GM18951 (cell line): ENCODE results near the gene GNAO1.

Experiments used
- POLR2A ChIP-seq: IDR thresholded peaks from 4 replicates; pipeline ENCODE4 v1.6.1; 2011; ENCODE audit warnings: mild to moderate bottlenecking; ENCODE audit not compliant: insufficient read length, insufficient read depth; ENCODE audit errors: extremely low read depth
- in situ Hi-C: fragments of 300-500 bp; cut with MboI; formaldehyde crosslinking; loops from one replicate; pipeline ENCODE4 v1.12.0; 2022; ENCODE audit warnings: low sequenced_read_pairs, mixed read lengths, inconsistent platforms; ENCODE audit not compliant: unreplicated experiment

Gene GNAO1

DNA sequence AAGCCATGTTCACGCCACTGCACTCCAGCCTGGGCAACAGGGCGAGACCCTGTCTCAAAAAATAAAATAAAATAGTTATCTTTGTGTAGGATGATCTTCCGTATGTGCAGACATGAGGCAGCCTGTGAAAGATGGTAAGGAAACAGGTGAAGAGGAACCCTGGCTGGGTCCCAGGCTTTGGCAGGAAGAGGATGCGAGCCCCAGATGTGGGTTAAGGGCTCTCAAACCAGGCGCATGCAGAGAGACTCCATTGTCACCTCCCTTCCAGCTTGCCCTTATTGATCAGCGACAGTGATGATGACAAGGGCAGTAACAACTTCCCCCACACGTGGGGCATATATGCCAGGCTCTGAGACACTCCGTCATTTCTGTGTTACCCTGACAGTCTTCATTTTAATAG lies 106.8 kb downstream of the GNAO1 start:
- no peak for TF ChIP-seq POLR2A
- in situ Hi-C loops, result no loop called here

DNA sequence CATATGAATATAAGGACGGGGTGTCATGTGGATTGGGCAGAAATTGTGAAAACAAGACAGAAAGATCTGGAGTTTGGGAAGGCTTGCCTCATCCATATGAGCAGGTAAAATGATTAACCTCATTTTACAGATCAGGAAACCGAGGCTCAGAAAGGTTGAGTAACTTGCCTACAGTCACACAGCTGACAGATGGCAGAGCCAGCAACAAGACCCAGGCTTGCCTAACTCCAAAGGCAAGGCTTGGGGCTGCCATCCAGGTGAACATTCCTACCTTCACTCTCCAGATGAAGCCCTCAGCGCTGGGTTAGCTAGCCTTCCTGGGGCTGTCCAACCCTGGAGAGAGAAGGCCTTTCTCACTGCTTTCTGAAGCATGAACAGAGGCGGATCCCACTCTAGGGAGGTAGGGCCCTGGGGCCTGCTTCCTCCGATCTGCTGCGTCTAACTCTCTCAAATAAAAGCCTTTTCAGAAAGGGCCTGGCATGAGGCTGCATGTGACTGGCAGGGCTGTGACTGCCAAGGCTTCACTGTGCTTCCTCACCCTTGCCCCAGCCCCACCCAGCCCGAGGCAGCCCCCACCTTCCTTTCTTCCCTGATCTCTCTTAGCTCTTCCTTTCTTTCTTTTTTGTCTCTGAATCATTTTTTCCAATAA lies 107.8 kb downstream of the GNAO1 start:
- TF ChIP-seq POLR2A, result no peak
- in situ Hi-C loops, result no loop called here

DNA sequence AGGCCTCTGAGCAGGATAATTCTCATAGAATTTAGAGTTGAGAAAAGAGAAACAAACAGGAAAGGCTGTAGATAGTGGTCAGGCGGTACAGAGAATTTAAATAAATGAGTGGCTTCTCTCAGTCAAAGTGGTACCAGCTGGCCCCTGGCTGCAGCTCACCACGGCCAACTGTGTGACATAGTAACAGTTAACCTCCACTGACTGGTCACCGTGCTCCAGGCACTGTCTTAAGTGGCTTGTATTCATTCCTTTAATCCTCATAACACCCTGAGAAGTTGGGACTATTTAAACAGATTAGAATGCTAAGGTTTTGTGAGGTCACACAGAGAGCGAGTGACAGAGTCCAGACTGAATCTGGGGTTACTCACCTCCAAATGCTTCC lies 108.9 kb downstream of the GNAO1 start:
- no peak for TF ChIP-seq POLR2A
- in situ Hi-C loops, result no loop called here

DNA sequence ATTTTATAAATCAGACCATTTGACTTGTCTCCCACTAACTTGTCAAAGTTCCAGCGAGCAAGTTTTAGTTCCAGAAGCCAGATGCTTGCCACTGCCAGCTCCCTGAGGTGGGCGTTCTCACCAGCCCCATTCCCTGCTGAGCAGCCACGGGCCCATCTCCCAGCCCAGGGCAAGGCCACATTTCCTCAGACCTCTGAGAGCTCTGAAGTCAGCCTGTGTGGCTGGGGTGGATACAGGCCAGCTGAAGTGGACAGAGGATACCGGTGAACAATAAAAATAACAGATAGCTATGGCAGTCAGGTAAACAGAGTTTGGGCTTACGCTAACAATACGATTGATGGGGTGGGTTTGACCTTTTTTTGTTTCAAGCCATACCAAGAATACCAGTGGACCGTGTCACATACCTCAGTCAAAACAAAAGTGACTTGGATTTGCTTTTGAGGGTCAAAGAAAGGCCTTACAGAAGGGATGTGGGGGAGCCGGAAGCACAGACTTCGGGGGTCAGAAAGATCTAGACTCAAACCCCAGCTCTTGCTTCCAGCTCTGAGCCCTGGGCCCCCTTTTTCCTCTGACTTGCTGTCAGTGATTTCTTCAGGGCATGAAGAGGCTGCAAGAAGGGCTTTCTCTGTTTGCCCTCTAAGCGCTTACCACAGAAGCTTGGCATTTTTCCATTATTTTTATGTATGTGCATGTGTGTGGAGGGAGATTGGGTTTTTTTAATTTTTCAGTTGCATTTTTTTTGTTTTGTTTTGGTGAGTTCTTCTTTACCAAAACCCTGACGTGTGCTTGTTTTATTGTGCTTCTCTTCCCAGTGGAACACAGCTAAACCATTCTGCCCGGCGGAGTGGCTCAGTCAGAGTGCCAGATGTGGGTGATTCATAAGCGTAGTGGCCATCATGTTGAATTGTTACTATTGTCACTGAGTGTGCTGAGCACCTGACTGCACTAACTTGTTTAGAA lies 109.9 kb downstream of the GNAO1 start:
- no peak for TF ChIP-seq POLR2A

DNA sequence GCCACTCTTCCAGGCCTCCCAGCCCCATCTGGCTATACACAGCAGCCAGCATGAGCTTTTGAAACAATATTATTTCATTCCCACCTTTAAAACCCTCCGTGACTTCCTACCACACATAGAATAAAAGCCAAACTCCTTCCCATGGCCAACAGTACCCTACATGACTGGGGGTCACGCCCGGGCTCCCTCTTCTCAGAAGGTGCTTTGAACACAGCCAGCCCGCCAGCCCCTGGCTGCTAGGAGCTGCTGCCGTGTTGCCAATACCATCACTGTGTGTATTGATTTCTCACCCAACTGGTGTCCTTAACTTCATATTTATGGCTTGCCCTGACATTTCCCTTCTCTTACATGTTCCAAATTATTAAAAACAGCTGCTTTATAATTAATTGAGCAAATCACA lies 111.2 kb downstream of the GNAO1 start:
- in situ Hi-C loops, result no loop called here
- TF ChIP-seq POLR2A, result no peak

More for the DNA sequence above, 109.9 kb downstream of the GNAO1 start:
- in situ Hi-C loops, result no loop called here

DNA sequence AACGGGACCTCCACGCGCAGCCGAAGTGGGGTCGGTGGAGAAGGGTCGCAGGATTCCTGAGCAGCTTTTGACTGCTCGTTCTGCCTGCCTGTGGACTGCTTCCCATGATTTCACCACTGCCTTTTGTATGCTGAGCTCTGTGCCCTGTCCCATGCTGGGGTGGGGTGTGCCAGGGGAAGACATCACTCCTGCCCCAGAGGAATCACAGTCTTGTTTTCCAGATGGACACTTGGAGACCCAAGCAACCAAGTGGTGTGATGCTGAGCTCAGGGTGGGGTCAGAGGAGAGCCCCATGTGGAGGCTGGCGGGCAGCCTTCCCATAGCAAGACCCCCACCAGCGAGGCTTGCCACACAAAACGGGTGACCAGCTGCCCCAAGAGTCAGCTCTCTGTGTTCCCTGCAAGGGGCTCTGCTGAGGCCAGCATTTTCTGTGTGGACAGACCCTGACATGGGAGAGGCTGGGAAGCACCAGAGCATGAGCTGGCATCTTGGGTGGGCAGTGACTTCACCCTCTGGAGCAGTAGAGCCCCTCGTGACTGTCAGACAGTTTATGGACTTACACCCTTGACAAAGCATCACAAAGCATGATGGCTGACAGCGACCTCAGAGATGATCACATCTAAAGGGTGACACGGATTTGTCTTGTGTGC lies 111.9 kb downstream of the GNAO1 start:
- no peak for TF ChIP-seq POLR2A
- in situ Hi-C loops, result no loop called here

DNA sequence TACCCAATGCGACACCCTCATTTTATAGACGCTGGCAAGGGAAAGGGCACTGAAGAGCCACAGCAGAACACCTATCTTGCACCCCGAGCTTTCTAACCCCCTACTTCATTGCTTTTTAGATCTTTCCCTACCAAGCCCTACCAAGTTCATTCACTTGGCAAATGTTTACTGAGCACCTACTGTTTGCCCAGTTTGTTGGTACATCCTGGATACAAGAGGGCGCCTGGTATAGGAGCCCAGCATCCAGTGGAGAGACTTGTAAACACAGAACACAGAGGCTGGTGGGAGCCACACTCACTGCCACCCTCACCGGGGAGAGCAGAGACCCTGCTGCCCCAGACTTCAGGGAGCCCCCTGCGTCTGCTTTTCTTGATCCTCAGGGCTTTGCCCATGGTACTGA lies 112.6 kb downstream of the GNAO1 start:
- in situ Hi-C loops, result no loop called here
- no peak for TF ChIP-seq POLR2A

DNA sequence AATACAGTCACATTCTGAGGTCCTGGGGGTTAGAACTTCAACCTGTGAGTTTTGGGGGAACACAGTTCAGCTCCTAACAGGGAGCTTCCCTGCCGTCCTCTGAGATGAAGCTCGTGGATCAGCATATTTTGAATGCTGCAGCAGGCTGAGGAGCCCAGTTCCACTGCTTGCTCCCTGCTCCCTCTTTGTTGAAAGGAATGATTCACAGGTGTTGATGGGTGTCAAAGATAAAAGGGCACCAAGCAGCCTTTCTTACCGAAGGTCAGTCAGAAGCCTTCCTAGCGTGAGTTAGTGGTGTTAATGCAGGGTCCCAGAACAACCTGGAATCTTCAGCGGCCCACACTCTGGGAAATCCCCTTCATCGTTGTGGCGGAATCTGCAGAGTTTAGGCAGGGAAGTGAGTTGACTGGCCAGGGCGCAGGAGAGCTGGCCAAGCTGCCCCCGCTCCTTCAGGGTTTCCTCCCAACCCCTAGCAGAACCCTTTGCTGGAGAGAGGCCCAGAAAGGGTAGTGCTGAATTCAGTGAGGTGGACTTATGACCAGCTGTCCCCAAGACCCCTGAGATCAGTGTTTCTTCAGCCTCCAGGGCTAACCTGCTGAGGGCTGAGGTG lies 114.8 kb downstream of the GNAO1 start:
- in situ Hi-C loops, result no loop called here
- no peak for TF ChIP-seq POLR2A

DNA sequence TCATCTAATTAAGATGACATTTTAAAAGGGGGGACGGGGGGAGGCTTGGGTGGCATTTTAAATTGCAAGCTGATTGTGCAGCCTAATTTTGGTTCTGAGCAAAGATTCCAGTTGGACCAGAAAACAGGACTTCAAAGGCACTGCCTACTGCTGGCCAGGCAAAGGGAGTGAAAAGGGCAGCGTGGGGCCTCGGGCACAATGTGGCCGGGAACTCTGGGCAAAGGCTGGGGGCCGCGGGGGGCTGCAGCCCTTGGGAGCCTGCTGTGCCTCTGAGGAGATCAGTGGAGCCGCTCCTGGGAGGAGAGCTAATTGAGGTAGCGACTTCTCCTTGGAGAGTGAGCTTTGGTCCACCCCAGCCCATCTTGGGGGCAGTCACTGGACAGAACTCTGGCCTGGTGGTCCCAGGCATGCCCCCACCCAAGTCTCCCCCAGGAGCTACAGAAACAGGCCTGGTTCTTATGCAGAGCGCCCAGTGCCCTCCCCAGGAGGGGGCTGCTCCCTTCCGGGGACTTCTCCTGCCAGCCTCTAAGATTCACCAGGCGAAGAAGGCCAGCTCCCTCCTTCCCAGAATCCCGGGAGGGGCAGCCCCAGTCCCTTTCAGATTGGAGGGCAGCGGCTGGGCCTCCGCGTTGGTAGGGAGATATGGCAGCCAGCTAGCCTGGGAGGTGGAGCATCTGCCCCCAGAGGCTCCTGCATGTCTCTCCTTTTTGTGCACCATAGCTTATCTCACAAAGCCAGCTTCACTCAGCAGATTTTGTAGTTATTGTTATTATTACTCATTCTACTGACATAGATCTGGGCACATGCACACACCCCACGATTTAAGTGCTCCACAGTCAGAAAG lies 115.6 kb downstream of the GNAO1 start:
- in situ Hi-C loops, result no loop called here
- no peak for TF ChIP-seq POLR2A

DNA sequence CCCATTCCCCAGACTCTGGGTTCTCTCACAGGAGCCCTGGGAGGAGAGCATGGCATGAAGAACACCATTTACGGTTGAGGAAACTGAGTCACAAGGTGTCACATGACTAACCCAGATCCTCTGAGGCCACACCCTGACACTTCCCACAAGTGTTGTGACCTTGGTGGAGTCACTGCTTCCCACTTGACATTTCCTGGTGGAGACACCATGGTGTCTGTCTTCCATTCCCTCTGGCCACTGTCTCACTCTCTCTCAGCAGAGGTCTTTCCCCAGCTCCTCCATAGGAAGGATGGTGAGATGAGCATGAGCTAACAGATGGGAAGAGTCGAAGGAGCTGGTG lies 116.2 kb downstream of the GNAO1 start:
- TF ChIP-seq POLR2A, result no peak
- in situ Hi-C loops, result no loop called here

DNA sequence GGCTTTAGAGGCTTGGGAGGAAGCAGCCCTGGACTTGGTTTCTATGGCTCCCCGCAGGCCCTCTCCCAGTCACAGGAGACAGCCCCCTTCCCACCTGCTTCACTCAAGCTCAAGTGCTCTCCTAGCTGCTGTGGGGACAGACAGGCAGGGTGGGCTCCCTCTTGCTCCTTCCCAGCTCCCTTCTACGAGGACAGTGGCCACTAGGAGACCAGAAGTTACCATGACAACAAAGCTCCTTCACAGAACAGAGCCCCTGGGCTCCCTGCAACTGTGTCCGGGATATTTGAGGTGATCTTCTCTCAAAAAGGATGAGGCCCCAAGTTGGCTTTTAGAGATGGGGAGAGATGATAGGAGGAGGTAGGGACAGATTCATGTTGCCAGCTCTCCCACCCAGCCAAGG lies 117.7 kb downstream of the GNAO1 start:
- TF ChIP-seq POLR2A, result no peak
- in situ Hi-C loops, result no loop called here

DNA sequence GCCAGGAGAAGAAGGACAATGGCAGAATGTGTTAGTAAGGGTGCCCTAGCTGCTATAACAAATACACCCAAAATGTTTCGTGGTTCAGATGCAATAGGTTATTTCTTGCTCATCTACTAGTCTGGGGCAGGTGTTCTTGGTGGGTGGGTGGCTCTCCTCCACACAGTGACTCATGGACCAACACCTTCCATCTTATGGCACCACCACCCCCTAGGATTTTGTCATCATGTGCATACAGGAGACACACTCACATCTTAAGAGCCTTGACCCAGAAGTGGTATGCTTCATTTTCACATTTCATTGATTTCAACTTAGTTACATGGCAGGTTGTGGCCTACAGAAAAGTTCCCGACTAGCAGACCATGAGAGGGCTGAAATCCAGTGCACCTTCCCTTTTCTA lies 119.4 kb downstream of the GNAO1 start:
- in situ Hi-C loops, result loop anchor here (10.0 kb wide), 1 partner anchor 366 kb away; no protein-coding TSS in a partner anchor
- TF ChIP-seq POLR2A, result no peak
